ENCODE data around the gene SMARCA4.

The SMARCA4 gene

DNA sequence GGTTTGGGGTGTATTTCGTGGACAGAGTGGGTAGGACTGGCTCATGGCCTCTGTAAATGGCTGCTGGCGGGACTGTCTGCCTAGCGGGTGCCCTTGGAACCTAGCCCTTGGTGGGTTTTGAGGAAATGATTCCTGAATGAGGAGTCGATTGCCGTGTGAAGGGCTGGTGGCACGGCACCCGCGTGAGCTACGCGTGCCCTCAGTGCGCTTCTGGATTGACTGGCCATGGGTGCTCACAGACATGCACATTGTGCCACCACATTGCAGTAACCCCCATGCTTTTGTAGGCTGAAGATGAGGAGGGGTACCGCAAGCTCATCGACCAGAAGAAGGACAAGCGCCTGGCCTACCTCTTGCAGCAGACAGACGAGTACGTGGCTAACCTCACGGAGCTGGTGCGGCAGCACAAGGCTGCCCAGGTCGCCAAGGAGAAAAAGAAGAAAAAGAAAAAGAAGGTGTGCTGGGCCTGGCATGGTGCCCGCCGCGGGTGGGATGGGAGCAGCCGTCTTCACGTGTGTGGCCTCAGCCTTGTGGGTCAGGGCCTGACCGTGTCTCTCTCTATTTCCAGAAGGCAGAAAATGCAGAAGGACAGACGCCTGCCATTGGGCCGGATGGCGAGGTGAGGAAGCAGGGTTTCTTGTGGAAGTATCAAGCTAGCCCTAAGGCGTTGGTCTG, 35.2 kb downstream of the SMARCA4 start:
- Histone ChIP-seq H3K27ac (ENCODE audit: extremely low read depth, low read depth, low read length) (no peak overlapping the region), H3K9me3 (ENCODE audit: control insufficient read depth, insufficient read depth, low read depth, low read length) (no peaks in the 10 kb centered on the region), H3K36me3 (ENCODE audit: control insufficient read depth in 2 of 2, insufficient read depth in 1 of 2, low read length in 2 of 2) (peaks cover 59 to 83% of the 10 kb centered on the region in 2 experiments), H3K4me1 (ENCODE audit: control insufficient read depth, insufficient read depth, low read length) (no peaks in the 10 kb centered on the region), H3K4me3 (ENCODE audit: low read depth, low read length) (no peak overlapping the region)
- TF ChIP-seq KLF10 (tag by site-specific recombination; IDR thresholded peaks at IDR 0.05) (no peak), ZNF623 (tag by site-specific recombination; IDR thresholded peaks at IDR 0.05) (no peak), ZNF629 (tag by site-specific recombination; IDR thresholded peaks at IDR 0.05) (no peak), ZNF248 (tag by site-specific recombination; IDR thresholded peaks at IDR 0.05) (no peak), ZFP37 (tag by site-specific recombination; IDR thresholded peaks at IDR 0.05) (no peak), ZNF548 (tag by site-specific recombination; IDR thresholded peaks at IDR 0.05) (no peak), ZNF621 (tag by site-specific recombination; IDR thresholded peaks at IDR 0.05) (no peak), ZNF140 (tag by site-specific recombination; IDR thresholded peaks at IDR 0.05) (no peak), GLI4 (tag by site-specific recombination; IDR thresholded peaks at IDR 0.05) (no peak), ZNF121 (tag by site-specific recombination; IDR thresholded peaks at IDR 0.05) (no peak), ZNF701 (tag by site-specific recombination; IDR thresholded peaks at IDR 0.05) (no peak), YY1 (tag by site-specific recombination; IDR thresholded peaks at IDR 0.05) (no peak), ZNF302 (tag by site-specific recombination; IDR thresholded peaks at IDR 0.05; ENCODE audit: low read depth) (no peak), ZNF23 (tag by site-specific recombination; IDR thresholded peaks at IDR 0.05; ENCODE audit: borderline replicate concordance) (no peak), ZNF48 (tag by site-specific recombination; IDR thresholded peaks at IDR 0.05) (no peak), ZNF521 (tag by site-specific recombination; IDR thresholded peaks at IDR 0.05) (no peak), OSR2 (tag by site-specific recombination; IDR thresholded peaks at IDR 0.05) (no peak), KLF17 (tag by site-specific recombination; IDR thresholded peaks at IDR 0.05) (no peak)
- TF ChIP-seq, protein P1, sequence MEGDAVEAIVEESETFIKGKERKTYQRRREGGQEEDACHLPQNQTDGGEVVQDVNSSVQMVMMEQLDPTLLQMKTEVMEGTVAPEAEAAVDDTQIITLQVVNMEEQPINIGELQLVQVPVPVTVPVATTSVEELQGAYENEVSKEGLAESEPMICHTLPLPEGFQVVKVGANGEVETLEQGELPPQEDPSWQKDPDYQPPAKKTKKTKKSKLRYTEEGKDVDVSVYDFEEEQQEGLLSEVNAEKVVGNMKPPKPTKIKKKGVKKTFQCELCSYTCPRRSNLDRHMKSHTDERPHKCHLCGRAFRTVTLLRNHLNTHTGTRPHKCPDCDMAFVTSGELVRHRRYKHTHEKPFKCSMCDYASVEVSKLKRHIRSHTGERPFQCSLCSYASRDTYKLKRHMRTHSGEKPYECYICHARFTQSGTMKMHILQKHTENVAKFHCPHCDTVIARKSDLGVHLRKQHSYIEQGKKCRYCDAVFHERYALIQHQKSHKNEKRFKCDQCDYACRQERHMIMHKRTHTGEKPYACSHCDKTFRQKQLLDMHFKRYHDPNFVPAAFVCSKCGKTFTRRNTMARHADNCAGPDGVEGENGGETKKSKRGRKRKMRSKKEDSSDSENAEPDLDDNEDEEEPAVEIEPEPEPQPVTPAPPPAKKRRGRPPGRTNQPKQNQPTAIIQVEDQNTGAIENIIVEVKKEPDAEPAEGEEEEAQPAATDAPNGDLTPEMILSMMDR (tag by site-specific recombination; IDR thresholded peaks at IDR 0.05): no peak
- ChIA-PET POLR2A (interaction anchor here (0.6 kb wide), 1 partner anchor 395 kb away, joined by 4 read pairs; no protein-coding TSS in a partner anchor), CTCF (no interaction called here)

GRCh38 chr19:10998045-10998533, 37.3 kb downstream of the SMARCA4 start:
- ChIA-PET CTCF (interaction anchor here (1.3 kb wide), 1 partner anchor 62 kb away, joined by 5 read pairs; no protein-coding TSS in a partner anchor), POLR2A (interaction anchor here (0.6 kb wide), 1 partner anchor 275 kb away, joined by 3 read pairs; no protein-coding TSS in a partner anchor)
- Histone ChIP-seq H3K4me1 (ENCODE audit: control insufficient read depth, insufficient read depth, low read length) (no peaks in the 10 kb centered on the region), H3K36me3 (ENCODE audit: control insufficient read depth in 2 of 2, insufficient read depth in 1 of 2, low read length in 2 of 2) (peaks cover 65 to 82% of the 10 kb centered on the region in 2 experiments), H3K9me3 (ENCODE audit: control insufficient read depth, insufficient read depth, low read depth, low read length) (no peaks in the 10 kb centered on the region), H3K4me3 (ENCODE audit: low read depth, low read length) (no peak overlapping the region), H3K27ac (ENCODE audit: extremely low read depth, low read depth, low read length) (no peak overlapping the region)
- TF ChIP-seq SP7 (tag by site-specific recombination; IDR thresholded peaks at IDR 0.05) (peak; percentile 59; the same call in 1 of the 2 replicates), GLI2 (tag by site-specific recombination; IDR thresholded peaks at IDR 0.05; ENCODE audit: borderline replicate concordance, low read depth) (no peak), BCL11A (tag by site-specific recombination; IDR thresholded peaks at IDR 0.05; ENCODE audit: low read depth) (no peak), ZNF624 (tag by site-specific recombination; IDR thresholded peaks at IDR 0.05) (no peak), ZNF394 (tag by site-specific recombination; IDR thresholded peaks at IDR 0.05; ENCODE audit: borderline replicate concordance) (peak; percentile 77; the same call in 1 of the 2 replicates), ZNF585B (tag by site-specific recombination; IDR thresholded peaks at IDR 0.05) (no peak), ZNF211 (tag by site-specific recombination; IDR thresholded peaks at IDR 0.05; ENCODE audit: low read depth) (no peak), ZNF280D (tag by site-specific recombination; IDR thresholded peaks at IDR 0.05) (no peak), KLF8 (tag by site-specific recombination; IDR thresholded peaks at IDR 0.05) (no peak)

Data from HEK293 (cell line).